ENCODE results near the gene ARHGAP44. TPM values are rescaled to one million over a fixed set of nuclear protein-coding genes. Genes with fewer than 3 reads are reported as not detected.

ARHGAP44 gene
- total RNA-seq, 6 donors from 2014 or later = 36.3 to 56.4 (median 41.8) TPM

Small RNA genes within 50 kb of the gene (small RNA-seq; reads per million reads assigned to genes)
- 0 reads per million in 4 donors for gene MIR1269B

Other genes with a start within 250 kb of the ARHGAP44 start
- gene MYOCD, start 123.6 kb upstream of the ARHGAP44 start, total RNA-seq = 1 to 10 TPM in 4 of 6 donors, under 1 TPM in 2; 0.89 to 5.2 (median 1.6) TPM
- gene ELAC2, start 228.5 kb downstream of the ARHGAP44 start, total RNA-seq = 10 to 100 TPM; 40.5 to 67.1 (median 46.4) TPM